HG03103 (cell line): ENCODE results near the gene KCNN1.
"Not testable (repeated sequence)": the region's sequence is repeated elsewhere in the genome, so short reads cannot be mapped to it uniquely, and the experiment has no call there.

Experiments
- ATAC-seq: cut with Tn5 transposase; IDR thresholded peaks from one replicate; pipeline ENCODE4 v1.9.1; 2021; ENCODE audit warnings: low read depth; ENCODE audit not compliant: unreplicated experiment

Gene KCNN1

GRCh38 chr19:17966550-17967256 lies at the start of gene KCNN1:
Gene KCNN1, plus strand, starts transcription at chr19:17967107. Its CDS starts 6,782 bp downstream, at chr19:17973889.
- ATAC-seq, result no peak

DNA sequence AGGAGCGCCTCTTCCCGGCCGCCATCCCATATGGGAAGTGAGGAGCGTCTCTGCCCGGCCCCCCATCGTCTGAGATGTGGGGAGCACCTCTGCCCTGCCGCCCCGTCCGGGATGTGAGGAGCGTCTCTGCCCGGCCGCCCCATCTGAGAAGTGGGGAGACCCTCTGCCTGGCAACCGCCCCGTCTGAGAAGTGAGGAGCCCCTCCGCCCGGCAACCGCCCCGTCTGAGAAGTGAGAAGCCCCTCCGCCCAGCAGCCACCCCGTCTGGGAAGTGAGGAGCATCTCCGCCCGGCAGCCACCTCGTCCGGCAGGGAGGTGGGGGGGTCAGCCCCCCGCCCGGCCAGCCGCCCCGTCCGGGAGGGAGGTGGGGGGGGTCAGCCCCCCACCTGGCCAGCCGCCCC lies 48.8 kb upstream of the KCNN1 start:
- not testable (repeated sequence) for ATAC-seq

GRCh38 chr19:17919122-17919521 lies 47.8 kb upstream of the KCNN1 start:
- ATAC-seq, result not testable (repeated sequence)

DNA sequence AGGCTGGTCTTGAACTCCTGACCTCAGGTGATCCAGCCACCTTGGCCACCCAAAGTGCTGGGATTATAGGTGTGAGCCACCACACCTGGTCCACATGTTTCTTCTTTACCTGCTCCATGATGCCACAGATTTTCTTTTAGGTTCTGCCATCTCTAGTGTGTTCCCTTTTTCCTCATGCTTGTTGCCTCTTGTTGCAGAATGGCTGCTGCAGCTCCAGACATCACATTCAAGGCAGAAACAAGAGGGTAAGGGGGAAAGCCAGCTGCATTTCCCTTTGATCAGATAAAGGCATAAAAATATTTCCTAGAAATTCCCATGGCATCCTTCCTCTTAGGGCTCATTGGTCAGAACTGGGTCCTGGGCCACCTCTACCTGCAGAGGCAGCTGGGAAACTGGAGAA lies 46.4 kb upstream of the KCNN1 start:
- ATAC-seq, result no peak

DNA sequence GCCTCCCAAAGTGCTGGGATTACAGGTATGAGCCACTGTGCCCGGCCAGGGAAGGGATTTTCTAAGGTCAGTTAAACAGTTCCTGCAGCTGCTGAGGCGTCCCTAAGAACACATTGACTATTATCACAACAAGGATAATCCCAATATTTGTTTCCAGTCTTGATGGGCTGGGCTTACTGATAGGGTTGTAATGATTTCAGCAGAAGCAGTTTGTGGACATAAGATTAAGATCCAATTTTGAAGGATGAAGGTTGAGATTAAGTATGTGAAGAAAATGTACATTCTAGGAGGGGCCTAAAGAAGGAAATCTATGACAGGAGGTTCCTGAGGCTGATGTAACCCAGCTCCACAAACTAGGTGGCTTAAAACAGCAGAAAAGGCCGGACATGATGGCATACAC lies 44.8 kb upstream of the KCNN1 start:
- ATAC-seq, result no peak

GRCh38 chr19:17926044-17926443 lies 40.9 kb upstream of the KCNN1 start:
- no peak for ATAC-seq

DNA sequence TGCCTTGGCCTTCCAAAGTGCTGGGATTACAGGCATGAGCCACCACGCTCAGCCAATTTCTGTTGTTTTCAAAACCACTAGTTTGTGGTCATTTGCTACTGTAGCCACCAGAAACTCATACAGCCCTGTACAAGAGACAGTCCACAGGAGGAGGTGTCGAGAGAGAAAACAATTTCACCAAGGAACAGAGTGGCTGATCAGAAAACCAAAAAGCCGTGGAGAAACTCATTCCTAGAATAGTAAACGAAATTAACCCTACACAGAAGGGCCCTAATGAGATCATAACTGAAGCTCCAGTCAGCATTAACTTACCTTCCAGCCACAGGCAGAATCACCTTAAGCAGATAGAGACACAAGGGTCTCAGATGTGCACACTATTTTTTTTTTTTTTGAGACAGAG lies 37.9 kb upstream of the KCNN1 start:
- ATAC-seq, result no peak

DNA sequence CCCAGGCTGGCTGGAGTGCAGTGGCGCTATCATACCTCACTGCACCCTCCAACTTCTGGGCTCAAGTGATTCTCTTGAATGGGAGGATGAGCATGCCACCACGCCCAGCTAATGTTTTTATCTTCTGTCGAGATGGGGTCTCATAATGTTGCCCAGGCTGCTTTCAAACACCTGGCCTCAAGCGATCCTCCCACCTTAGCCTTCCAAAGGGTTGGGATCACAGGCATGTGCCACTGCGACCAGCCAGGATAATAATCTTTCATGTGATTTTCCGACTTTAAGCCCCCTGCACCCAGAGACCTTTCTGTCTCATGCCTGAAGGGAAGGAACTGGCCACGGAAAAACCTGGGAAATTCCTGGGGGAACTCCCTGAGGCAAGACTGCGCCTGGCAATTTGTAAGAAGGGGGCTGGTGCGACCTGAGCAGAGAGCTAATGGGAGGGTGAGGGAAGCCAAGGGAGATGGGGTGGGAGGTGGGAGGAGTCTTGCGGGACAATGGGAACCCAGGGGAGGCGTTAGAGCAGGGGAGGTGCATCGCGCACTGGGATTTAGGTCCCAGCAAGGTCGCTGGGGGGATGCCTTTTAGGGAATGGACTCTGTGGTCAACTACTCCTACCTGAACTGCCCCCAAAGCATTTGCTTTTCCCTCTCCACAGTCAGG lies 35.2 kb upstream of the KCNN1 start:
- no peak for ATAC-seq

DNA sequence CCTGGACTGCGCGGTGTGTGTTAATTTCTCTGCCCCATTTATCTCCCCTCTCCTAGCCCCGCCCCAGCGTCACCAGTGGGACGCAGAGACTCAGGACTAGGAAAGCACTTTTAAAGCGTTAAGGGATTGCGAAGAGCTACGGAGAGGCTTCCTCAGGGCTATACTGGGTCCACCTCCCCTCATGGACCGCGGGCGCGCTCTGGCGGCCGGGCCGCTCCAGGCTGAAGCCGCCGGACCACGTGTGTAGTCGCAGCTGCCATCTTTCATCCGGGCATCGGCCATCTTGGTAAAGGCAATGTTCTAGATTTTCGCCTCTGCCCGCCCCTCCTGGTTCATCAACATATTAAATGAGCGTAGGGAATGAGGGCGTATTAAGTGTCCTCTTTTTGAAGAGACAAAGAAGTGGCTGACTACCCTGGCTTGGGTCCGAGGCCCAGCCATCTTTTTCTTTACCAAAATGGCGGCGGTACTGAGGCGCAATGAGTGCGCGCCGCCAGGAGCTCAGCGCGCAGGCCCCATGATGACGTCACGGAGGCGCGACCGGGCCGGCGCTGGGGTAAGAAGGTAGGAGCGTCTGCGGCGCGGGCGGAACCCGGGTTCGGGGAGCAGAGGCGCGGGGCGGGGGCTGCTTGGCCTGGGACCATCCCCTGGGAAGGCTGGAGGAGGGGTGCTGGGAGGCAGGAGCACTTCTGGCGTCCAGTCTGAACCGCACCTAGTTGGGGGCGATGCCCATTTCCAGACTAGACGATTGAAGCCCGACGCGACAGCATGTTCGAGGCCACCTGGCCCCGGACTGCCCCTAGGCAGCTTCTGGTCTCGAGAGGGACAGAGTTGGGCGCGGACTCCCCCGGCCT lies 34.2 kb upstream of the KCNN1 start, which contains the start of gene CCDC124:
Gene CCDC124, plus strand, starts transcription at position 531 of the 854 bp plus-strand sequence. CDS start 3,406 bp downstream, outside the sequence.
- ATAC-seq, result peak; percentile 65

- no peak for ATAC-seq
Measured at GRCh38 chr19:17933414-17934129, 33.3 kb upstream of the KCNN1 start.

DNA sequence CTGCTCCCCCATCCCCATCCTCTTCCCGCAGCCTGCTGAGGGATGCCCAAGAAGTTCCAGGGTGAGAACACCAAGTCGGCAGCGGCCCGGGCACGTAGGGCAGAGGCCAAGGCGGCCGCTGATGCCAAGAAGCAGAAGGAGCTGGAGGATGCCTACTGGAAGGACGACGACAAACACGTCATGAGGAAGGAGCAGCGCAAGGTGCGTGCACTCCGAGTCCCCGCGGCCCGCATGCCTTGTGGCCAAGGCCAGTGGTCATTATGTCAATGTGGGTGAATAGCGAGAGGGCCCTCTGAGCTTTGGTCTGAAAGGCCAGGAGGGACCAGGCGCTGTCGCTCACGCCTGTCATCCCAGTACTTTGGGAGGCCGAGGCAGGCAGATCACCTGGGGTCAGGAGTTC lies 30.5 kb upstream of the KCNN1 start:
- ATAC-seq, result no peak

DNA sequence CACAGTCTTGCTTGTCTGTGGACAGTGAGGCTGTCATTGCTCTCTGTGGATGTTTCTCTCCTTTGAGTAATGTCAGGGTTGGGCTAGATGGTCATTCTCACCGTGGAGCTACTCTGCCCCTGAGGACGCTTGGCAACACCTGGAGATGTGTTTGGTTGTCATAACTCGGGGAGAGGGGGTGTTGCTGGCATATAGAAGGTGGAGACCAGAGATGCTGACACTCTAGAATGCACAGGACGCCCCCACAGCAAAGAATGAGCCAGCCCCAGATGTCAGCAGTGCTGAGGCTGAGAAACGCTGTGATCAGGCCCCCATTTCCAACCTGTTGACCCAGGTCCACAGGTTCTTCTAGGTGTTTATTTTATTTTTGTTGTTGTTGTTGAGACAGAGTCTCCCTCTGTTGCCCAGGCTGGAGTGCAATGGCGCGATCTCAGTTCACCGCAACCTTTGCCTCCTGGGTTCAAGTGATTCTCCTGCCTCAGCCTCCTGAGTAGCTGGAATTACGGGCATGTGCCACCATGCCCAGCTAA lies 29.5 kb upstream of the KCNN1 start:
- no peak for ATAC-seq

DNA sequence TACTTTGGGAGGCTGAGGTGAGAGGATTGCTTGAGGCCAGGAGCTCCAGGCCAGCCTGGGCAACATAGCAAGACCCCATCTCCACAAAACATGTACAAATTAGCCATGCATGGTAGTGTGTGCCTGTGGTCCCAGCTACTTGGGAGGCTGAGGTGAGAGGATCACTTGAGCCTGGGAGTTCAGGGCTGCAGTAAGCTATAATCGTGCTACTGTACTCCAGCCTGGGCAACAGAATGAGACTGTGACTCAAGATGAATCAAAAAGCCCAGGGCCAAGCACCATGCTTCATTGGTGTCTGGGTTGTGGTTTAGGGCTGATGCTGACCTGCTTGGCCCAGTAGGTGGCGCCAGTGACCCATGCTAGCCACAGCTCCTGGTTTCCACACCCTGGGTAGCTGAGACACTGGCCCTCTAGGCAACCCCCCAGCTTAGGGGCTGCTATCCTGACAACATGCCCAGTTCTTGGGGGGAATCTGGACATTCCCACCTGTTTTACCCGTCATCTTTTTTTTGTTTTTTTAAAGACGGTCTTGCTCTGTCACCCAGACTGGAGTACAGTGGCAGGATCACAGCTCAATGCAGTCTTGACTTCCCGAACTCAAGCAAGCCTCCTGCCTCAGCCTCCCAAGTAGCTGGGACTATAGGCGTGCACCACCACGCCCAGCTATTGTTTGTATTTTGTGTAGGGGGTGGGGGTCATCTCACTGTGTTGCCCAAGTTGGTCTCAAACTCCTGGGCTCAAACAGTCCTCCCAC lies 28.6 kb upstream of the KCNN1 start:
- ATAC-seq, result no peak

GRCh38 chr19:17942181-17942580 lies 24.7 kb upstream of the KCNN1 start:
- no peak for ATAC-seq

- no peak for ATAC-seq
Measured at GRCh38 chr19:17942582-17943273, 24.2 kb upstream of the KCNN1 start.

DNA sequence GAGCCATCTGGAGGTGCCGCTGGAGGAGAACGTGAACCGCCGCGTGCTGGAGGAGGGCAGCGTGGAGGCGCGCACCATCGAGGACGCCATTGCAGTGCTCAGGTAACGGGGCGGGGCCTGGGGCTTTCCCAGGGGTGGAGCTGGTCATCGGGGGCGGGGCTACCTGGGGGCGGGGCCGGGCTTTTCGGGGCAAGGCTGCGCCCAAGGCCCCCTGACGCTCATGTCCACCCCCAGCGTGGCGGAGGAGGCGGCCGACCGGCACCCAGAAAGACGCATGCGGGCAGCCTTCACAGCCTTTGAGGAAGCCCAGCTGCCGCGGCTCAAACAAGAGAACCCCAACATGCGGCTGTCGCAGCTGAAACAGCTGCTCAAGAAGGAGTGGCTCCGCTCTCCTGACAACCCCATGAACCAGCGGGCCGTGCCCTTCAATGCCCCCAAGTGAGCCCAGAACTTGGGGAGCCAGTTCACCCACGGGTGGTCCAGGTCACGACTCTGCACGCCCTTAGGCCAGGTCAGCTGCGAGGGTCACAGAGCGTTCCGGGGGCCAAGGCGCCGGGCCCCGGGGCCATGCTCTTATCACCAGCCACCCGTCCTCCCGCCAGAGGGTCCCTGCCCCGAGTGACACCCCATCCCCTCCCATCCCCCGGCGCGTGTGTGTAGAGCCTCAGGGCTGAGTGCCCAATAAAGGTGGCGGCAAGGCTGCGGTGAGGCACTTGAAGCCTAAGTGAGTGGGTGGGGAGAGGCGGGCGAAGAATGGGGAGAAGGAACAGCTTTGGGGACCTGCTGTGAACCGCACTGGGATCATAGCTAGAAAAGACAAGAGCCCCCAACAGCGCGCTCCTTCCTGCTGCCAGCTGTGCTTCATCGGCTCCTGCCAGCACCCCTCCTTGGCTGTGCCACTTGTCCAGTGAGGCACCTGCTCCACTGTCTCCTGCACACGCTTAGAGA lies 23.4 kb upstream of the KCNN1 start:
- ATAC-seq, result no peak

DNA sequence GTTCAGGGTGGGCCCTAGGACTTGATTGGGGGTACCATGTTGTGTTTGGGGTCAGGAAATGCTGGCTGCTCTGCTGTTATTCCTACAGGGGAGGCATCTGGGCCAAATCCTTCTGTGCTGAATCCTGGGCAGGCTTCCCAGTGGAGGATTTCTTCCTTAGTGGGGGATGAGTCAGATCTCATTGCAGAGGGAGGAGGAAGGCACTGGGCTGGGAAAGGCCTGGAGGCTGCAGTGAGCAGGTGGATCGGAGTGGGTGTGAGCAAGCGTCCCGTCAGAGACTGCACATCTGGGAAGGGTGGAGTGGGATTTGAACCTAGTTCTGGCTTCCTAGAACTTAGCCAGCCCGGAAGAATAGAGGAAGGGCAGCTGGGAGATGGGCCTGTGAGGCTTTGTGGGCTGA lies 22.6 kb upstream of the KCNN1 start:
- ATAC-seq, result no peak
